ENCODE measurements around the gene FLNC. TPM values are rescaled to one million over a fixed set of nuclear protein-coding genes. Genes with fewer than 3 reads are reported as not detected.

The FLNC gene
- total and polyA plus RNA-seq, 9 of the 15 experiments (the other 6 are each of a cell fraction or from before 2014, with no cell fraction given) = 0.90 to 155 (median 28.8) TPM

GRCh38 chr7:128880791-128881457, 50.7 kb downstream of the FLNC start:
- CTCF ChIA-PET (ENCODE audit: low intra/inter-chr PET ratio) = interaction anchor here (0.9 to 4.9 kb wide), 9 partner anchors 17 to 453 kb away, joined by 3 to 50 read pairs (median 5); no protein-coding TSS in a partner anchor
- Histone ChIP-seq H3K9me3 (replicated peaks; ENCODE audit: control insufficient read depth, insufficient read depth, low read depth, low read length) (no peaks in the 10 kb centered on the region; the same call in 1 of the 2 replicates), H3K4me3 (no peak overlapping the region), H3K9me1 (ENCODE audit: control insufficient read depth, insufficient read depth, low read length) (no peaks in the 10 kb centered on the region), H3K4me2 (ENCODE audit: insufficient read depth, low read length) (no peak overlapping the region), H3K79me2 (ENCODE audit: control insufficient read depth, insufficient read depth, low read length) (no peaks in the 10 kb centered on the region), H3K36me3 (ENCODE audit: control insufficient read depth, insufficient read depth, low read length) (no peaks in the 10 kb centered on the region), H3K27ac (ENCODE audit: extremely low read depth, low read depth, low read length) (no peak overlapping the region), H2AFZ (ENCODE audit: low read depth, low read length) (no peak overlapping the region), H3K9ac (ENCODE audit: insufficient read depth in 1 of 2, low read depth in 2 of 2, low read length in 2 of 2) (peak overlapping the region in 1 of 2 experiments; percentile 38; a peak in 1 of 4 replicates), H4K20me1 (replicated peaks; ENCODE audit: control insufficient read depth, insufficient read depth, low read length) (no peaks in the 10 kb centered on the region; the same call in 1 of the 2 replicates), H3K27me3 (ENCODE audit: control insufficient read depth in 2 of 2, insufficient read depth in 2 of 2, low read length in 2 of 2) (peaks cover 0 to 8% of the 10 kb centered on the region in 2 experiments; a peak in 1 of 5 replicates), H3K4me1 (replicated peaks in 1 of 2; ENCODE audit: control insufficient read depth in 2 of 2, insufficient read depth in 2 of 2, low read length in 2 of 2) (peaks cover 0 to 54% of the 10 kb centered on the region in 2 experiments; a peak in 2 of 5 replicates)
- POLR2A ChIA-PET = interaction anchor here (0.5 to 2.1 kb wide), 5 partner anchors 16 to 407 kb away, joined by 3 to 9 read pairs (median 5); partner anchors contain the start of gene ATP6V1F
- intact Hi-C loops (cut with micrococcal nuclease) = loop anchor here (1.0 to 5.0 kb wide), 6 partner anchors 21 to 454 kb away; partner anchors contain the start of genes CCDC136 and METTL2B
- no peak for FAIRE-seq
- no TSS peak for BruUV-seq (replicated peaks)
- in situ Hi-C loops (cut with MboI) = loop anchor here (5.0 kb wide), 2 partner anchors 204 to 269 kb away; no protein-coding TSS in a partner anchor
- ATAC-seq = no peak
- TF ChIP-seq SMC3 (conservative IDR thresholded peaks at IDR 0.05; ENCODE audit: insufficient read depth, low read depth, low read length) = no peak
- 0 out of 2 replicates have a peak, but pooled peaks have one; percentile 18 for TF ChIP-seq E2F3 (CRISPR knock-in tag; IDR thresholded peaks at IDR 0.05)
- no peak for TF ChIP-seq L3MBTL2 (IDR thresholded peaks at IDR 0.05)
- no peak for TF ChIP-seq ZNF395 (CRISPR knock-in tag; IDR thresholded peaks at IDR 0.05)
- 27% methylated on average over 11 of the region's 11 CpGs for WGBS (ENCODE audit: insufficient coverage, low coverage, missing lambda C conversion rate)
- no peak for DNase-seq (ENCODE audit: extremely low read depth in 1 of 4, low spot score in 3 of 4)
